Activated CD4-positive, alpha-beta memory T cell treated with anti-CD3 and anti-CD28 coated beads, Interleukin-2, amount 10 ng/mL, durations not matched to agents 7 days and 5 days (primary cell): ENCODE measurements around the gene CPXM2. TPM values are rescaled to one million over a fixed set of nuclear protein-coding genes. Genes with fewer than 3 reads are reported as not detected.

Experiments used
- CTCF ChIA-PET: fragments of 350-600 bp; sonication (Branson Sonifier 250); formaldehyde crosslinking; loops from one replicate; lab custom pipeline; 2021; ENCODE audit warnings: antibody characterized with exemption, inconsistent platforms; lab: Charles Lee
- POLR2A ChIA-PET: fragments of 350-600 bp; sonication (Branson Sonifier 250); formaldehyde crosslinking; loops from one replicate; lab custom pipeline; 2021; ENCODE audit warnings: antibody characterized with exemption; lab: Charles Lee
- DNase-seq: peaks from one replicate; pipeline ENCODE4 v3.0.0-alpha.2; 2020
- H3K27ac Mint-ChIP-seq: one replicate; pipeline ENCODE4 v1.8.0; 2021; ENCODE audit warnings: mild to moderate bottlenecking, mixed read lengths
- H3K27me3 Mint-ChIP-seq: one replicate; pipeline ENCODE4 v1.8.0; 2021; ENCODE audit warnings: mixed read lengths
- H3K36me3 Mint-ChIP-seq: one replicate; pipeline ENCODE4 v1.8.0; 2021; ENCODE audit warnings: low read depth, mixed read lengths
- H3K4me1 Mint-ChIP-seq: one replicate; pipeline ENCODE4 v1.8.0; 2021; ENCODE audit warnings: mixed read lengths
- H3K4me3 Mint-ChIP-seq: one replicate; pipeline ENCODE4 v1.8.0; 2021; ENCODE audit warnings: mild to moderate bottlenecking, mixed read lengths
- H3K9me3 Mint-ChIP-seq: one replicate; pipeline ENCODE4 v1.8.0; 2021; ENCODE audit warnings: mixed read lengths
- total RNA-seq, 2 experiments: library from RNA; stranded (reverse); gene quantifications; one replicate each; pipeline ENCODE4 v1.2.3, GENCODE V29; 2021

CPXM2 gene
- total RNA-seq, 2 experiments from 2014 or later, result not detected

- H3K9me3 Mint-ChIP-seq, result no peaks in the 10 kb centered on the region
- CTCF ChIA-PET, result no interaction called here
These were observed 29.0 kb downstream of the CPXM2 start for GRCh38 chr10:123862421-123863182.

GRCh38 chr10:123860856-123861255 is 30.8 kb downstream of the CPXM2 start:
- no peaks in the 10 kb centered on the region for H3K27me3 Mint-ChIP-seq
- POLR2A ChIA-PET, result no interaction called here
- CTCF ChIA-PET, result no interaction called here
- no peak overlapping the region for H3K27ac Mint-ChIP-seq
- H3K4me3 Mint-ChIP-seq, result no peak overlapping the region
- H3K9me3 Mint-ChIP-seq, result no peaks in the 10 kb centered on the region
- H3K36me3 Mint-ChIP-seq, result no peaks in the 10 kb centered on the region
- no peak for DNase-seq
- H3K4me1 Mint-ChIP-seq, result no peaks in the 10 kb centered on the region

More at GRCh38 chr10:123862421-123863182, 29.0 kb downstream of the CPXM2 start:
- Mint-ChIP-seq H3K27ac (no peak overlapping the region), H3K27me3 (no peaks in the 10 kb centered on the region), H3K36me3 (no peaks in the 10 kb centered on the region), H3K4me3 (no peak overlapping the region), H3K4me1 (no peaks in the 10 kb centered on the region)
- DNase-seq, result no peak
- POLR2A ChIA-PET, result no interaction called here

- Mint-ChIP-seq H3K4me1 (no peaks in the 10 kb centered on the region), H3K36me3 (no peaks in the 10 kb centered on the region), H3K4me3 (no peak overlapping the region), H3K9me3 (no peaks in the 10 kb centered on the region), H3K27me3 (no peaks in the 10 kb centered on the region), H3K27ac (no peak overlapping the region)
- ChIA-PET CTCF (no interaction called here), POLR2A (no interaction called here)
- DNase-seq, result no peak
These were observed 31.4 kb downstream of the CPXM2 start for GRCh38 chr10:123860209-123860608.

GRCh38 chr10:123859653-123860050 is 32.0 kb downstream of the CPXM2 start:
- no peak for DNase-seq
- H3K27ac Mint-ChIP-seq, result no peak overlapping the region
- H3K36me3 Mint-ChIP-seq, result no peaks in the 10 kb centered on the region
- CTCF ChIA-PET, result no interaction called here
- H3K9me3 Mint-ChIP-seq, result no peaks in the 10 kb centered on the region
- POLR2A ChIA-PET, result no interaction called here
- H3K4me1 Mint-ChIP-seq, result no peaks in the 10 kb centered on the region
- H3K27me3 Mint-ChIP-seq, result no peaks in the 10 kb centered on the region
- no peak overlapping the region for H3K4me3 Mint-ChIP-seq

GRCh38 chr10:123858907-123859652 is 32.5 kb downstream of the CPXM2 start:
- Mint-ChIP-seq H3K27ac (no peak overlapping the region), H3K4me3 (no peak overlapping the region), H3K36me3 (no peaks in the 10 kb centered on the region), H3K4me1 (no peaks in the 10 kb centered on the region), H3K27me3 (no peaks in the 10 kb centered on the region), H3K9me3 (no peaks in the 10 kb centered on the region)
- ChIA-PET CTCF (no interaction called here), POLR2A (no interaction called here)
- no peak for DNase-seq

GRCh38 chr10:123858077-123858681 is 33.4 kb downstream of the CPXM2 start:
- CTCF ChIA-PET, result no interaction called here
- Mint-ChIP-seq H3K27ac (no peak overlapping the region), H3K27me3 (no peaks in the 10 kb centered on the region), H3K4me3 (no peak overlapping the region), H3K9me3 (no peaks in the 10 kb centered on the region), H3K36me3 (no peaks in the 10 kb centered on the region), H3K4me1 (no peaks in the 10 kb centered on the region)
- POLR2A ChIA-PET, result no interaction called here
- no peak for DNase-seq

GRCh38 chr10:123857616-123858015 is 34.0 kb downstream of the CPXM2 start:
- H3K36me3 Mint-ChIP-seq, result no peaks in the 10 kb centered on the region
- H3K9me3 Mint-ChIP-seq, result no peaks in the 10 kb centered on the region
- H3K27me3 Mint-ChIP-seq, result no peaks in the 10 kb centered on the region
- no peak for DNase-seq
- POLR2A ChIA-PET, result no interaction called here
- CTCF ChIA-PET, result interaction anchor here (0.7 kb wide), 1 partner anchor 586 kb away, joined by 4 read pairs; no protein-coding TSS in a partner anchor
- H3K4me1 Mint-ChIP-seq, result no peaks in the 10 kb centered on the region
- H3K4me3 Mint-ChIP-seq, result no peak overlapping the region
- H3K27ac Mint-ChIP-seq, result no peak overlapping the region

- CTCF ChIA-PET, result no interaction called here
- H3K36me3 Mint-ChIP-seq, result no peaks in the 10 kb centered on the region
- H3K27me3 Mint-ChIP-seq, result no peaks in the 10 kb centered on the region
These were observed 36.5 kb downstream of the CPXM2 start for GRCh38 chr10:123855008-123855684.

GRCh38 chr10:123854498-123854897 is 37.1 kb downstream of the CPXM2 start:
- no peak overlapping the region for H3K27ac Mint-ChIP-seq
- no peak for DNase-seq
- peaks cover 2% of the 10 kb centered on the region for H3K9me3 Mint-ChIP-seq
- H3K27me3 Mint-ChIP-seq, result no peaks in the 10 kb centered on the region
- ChIA-PET POLR2A (no interaction called here), CTCF (no interaction called here)
- H3K36me3 Mint-ChIP-seq, result no peaks in the 10 kb centered on the region
- H3K4me1 Mint-ChIP-seq, result no peaks in the 10 kb centered on the region
- no peak overlapping the region for H3K4me3 Mint-ChIP-seq

More at GRCh38 chr10:123855008-123855684, 36.5 kb downstream of the CPXM2 start:
- no peak for DNase-seq
- H3K27ac Mint-ChIP-seq, result no peak overlapping the region
- POLR2A ChIA-PET, result no interaction called here
- H3K4me3 Mint-ChIP-seq, result no peak overlapping the region
- peaks cover 2% of the 10 kb centered on the region for H3K9me3 Mint-ChIP-seq
- no peaks in the 10 kb centered on the region for H3K4me1 Mint-ChIP-seq

- peaks cover 1% of the 10 kb centered on the region for H3K4me1 Mint-ChIP-seq
- no peaks in the 10 kb centered on the region for H3K36me3 Mint-ChIP-seq
- DNase-seq, result no peak
- H3K27ac Mint-ChIP-seq, result no peak overlapping the region
- no peak overlapping the region for H3K4me3 Mint-ChIP-seq
- peaks cover 2% of the 10 kb centered on the region for H3K9me3 Mint-ChIP-seq
- H3K27me3 Mint-ChIP-seq, result no peaks in the 10 kb centered on the region
- ChIA-PET POLR2A (no interaction called here), CTCF (no interaction called here)
These were observed 37.6 kb downstream of the CPXM2 start for GRCh38 chr10:123854003-123854402.

- Mint-ChIP-seq H3K27ac (no peak overlapping the region), H3K4me3 (no peak overlapping the region), H3K9me3 (peaks cover 2% of the 10 kb centered on the region), H3K4me1 (peaks cover 2% of the 10 kb centered on the region), H3K36me3 (no peaks in the 10 kb centered on the region), H3K27me3 (no peaks in the 10 kb centered on the region)
- ChIA-PET POLR2A (no interaction called here), CTCF (no interaction called here)
- DNase-seq, result no peak
These were observed 39.1 kb downstream of the CPXM2 start for GRCh38 chr10:123852411-123852951.

GRCh38 chr10:123848564-123849457 is 42.8 kb downstream of the CPXM2 start:
- ChIA-PET POLR2A (no interaction called here), CTCF (no interaction called here)
- Mint-ChIP-seq H3K27me3 (no peaks in the 10 kb centered on the region), H3K27ac (no peak overlapping the region), H3K9me3 (peaks cover 2% of the 10 kb centered on the region), H3K36me3 (no peaks in the 10 kb centered on the region), H3K4me3 (no peak overlapping the region), H3K4me1 (peaks cover 2% of the 10 kb centered on the region)
- DNase-seq, result no peak
